Retinal pigment epithelial cell (primary cell): ENCODE data around the gene CASZ1.

Experiments used
- DNase-seq: peaks from one replicate; pipeline ENCODE4 v3.0.0-alpha.2; 2010; ENCODE audit warnings: low read depth
- H3K4me3 ChIP-seq: 2 replicates; pipeline ENCODE4 v1.5.1; 2011; ENCODE audit warnings: mild to moderate bottlenecking, low read length, control low read depth, moderate library complexity
- CTCF ChIP-seq: conservative IDR thresholded peaks from 2 replicates; pipeline ENCODE4 v1.5.1; 2011; ENCODE audit warnings: low read depth, low read length, control low read depth, inconsistent platforms

The CASZ1 gene

DNA sequence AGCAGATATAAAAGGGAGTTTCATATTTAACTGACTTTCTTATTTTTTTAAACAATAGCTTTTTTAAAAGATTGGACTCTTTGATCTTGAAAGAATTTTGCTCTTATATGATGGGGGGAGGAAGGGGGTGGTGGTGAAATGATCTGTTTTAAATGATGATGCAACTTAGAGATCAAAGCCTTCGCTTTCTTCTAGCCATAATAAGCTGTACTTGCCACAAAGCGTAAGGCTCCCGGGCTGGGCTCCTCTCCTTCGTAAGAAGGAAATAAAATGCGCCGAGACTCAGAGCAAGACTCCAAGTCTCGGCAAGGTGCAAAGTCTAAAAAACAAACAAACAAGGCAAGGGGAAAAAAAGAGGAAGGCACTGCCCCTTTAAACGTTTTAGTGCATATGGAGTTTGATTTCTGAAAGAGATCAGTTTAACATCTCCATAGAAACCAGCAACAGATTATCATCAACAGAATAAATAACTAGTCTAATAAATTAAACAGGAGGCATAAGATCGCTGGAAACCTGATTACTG lies 3.3 kb downstream of the CASZ1 start:
- H3K4me3 ChIP-seq = no peak overlapping the region
- TF ChIP-seq CTCF = no peak
- no peak for DNase-seq

DNA sequence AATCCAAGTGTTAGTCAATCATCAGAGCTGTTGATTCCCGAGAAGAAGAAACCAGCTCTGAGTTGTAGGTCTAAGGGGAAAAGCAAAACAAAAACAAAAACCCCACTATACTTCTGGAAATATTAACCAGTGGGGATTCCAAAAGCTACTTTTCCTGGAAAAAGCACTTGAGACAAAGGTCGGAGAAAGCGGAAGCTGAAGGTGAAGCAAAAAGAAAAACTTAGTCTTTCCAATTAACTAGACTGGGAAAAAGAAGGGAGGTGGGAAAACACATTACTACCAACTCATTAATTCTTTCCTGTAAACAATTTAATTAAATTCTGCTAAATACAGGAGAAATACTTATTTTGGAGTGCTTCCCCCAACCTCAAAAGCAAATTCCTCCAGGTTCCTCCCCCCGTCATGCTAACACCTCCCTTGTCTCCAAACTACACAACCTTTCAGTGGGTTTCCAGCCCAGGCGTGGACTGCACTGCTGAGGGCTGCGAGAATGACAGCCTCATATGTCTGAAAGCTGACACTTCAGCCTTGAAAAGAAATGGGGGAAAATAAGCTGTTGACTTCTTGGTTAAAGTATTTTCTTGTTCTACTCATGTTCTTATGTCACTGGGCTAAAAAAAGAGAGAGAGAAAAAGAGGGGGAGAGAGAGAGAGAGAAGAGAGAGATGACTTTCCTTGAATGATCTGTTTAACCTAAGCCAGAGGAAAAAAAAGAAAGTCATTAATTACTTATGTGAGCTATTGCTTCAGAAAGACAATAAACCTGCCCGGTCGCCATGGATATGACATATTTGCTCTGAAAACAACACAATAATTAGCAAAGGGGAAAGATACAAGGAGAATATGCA lies 5.1 kb downstream of the CASZ1 start:
- H3K4me3 ChIP-seq = no peak overlapping the region
- DNase-seq = no peak
- TF ChIP-seq CTCF = no peak

DNA sequence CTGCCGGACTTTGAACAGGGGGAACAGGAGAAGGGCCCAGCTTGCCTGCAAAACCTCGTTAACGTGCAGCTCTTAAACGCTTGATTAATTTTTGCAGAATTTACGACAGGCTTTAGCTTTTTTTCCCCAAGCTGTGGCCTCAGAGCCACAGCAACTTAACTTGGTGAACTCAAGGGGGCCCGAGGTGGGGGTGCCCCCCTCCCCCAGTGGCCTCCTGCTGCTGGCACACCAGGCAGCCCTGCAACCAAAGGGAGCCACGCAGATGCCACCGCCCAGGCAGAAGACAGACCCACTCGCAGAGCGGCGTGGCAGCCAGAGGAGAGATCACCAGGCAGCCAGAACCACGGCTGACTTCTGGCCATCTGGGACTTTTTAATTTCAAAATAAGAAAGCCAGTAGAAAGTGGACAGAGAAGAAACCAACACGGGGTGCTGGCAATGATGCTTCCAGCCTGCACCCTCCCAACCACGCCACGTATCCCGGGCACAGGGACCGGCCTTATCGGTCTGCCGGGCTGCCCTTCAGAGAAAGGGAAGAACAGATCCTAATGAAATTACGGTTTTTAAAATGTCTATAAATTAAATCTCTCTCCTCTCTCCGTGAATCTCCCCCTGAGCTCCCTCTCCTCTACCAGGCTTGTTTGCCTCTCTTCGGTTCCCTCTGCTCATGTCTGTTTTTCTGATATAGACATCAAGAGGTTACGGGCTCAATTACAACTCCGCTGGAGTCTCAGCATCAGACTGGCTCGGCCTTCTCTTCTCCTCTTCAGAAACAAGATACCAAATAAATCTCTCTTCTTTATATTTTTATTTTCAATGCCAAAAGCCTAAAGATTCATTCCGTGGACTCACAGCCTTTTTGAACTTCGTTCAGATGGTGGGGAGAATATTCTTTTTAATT lies 6.4 kb downstream of the CASZ1 start:
- no peak for TF ChIP-seq CTCF
- no peak overlapping the region for H3K4me3 ChIP-seq
- DNase-seq = no peak

- DNase-seq = no peak
- H3K4me3 ChIP-seq = no peak overlapping the region
- no peak for TF ChIP-seq CTCF
Observed at GRCh38 chr1:10789047-10789791, 7.2 kb downstream of the CASZ1 start.

- peak; percentile 34 for TF ChIP-seq CTCF
- no peak for DNase-seq
- H3K4me3 ChIP-seq = no peak overlapping the region
Observed at GRCh38 chr1:10788592-10789006, 7.8 kb downstream of the CASZ1 start.

- no peak for TF ChIP-seq CTCF
Observed at GRCh38 chr1:10787286-10787685, 9.2 kb downstream of the CASZ1 start.

More at GRCh38 chr1:10787286-10787685, 9.2 kb downstream of the CASZ1 start:
- DNase-seq = no peak
- no peak overlapping the region for H3K4me3 ChIP-seq
